GM12801 (cell line): ENCODE data around the gene ACRV1.

Source experiments
- TF ChIP-seq, protein P1 (sequence below): IDR thresholded peaks from one replicate; pipeline ENCODE4 v1.5.1; 2011; ENCODE audit warnings: control low read depth; ENCODE audit not compliant: insufficient read length; ENCODE audit errors: extremely low read depth

The ACRV1 gene

DNA sequence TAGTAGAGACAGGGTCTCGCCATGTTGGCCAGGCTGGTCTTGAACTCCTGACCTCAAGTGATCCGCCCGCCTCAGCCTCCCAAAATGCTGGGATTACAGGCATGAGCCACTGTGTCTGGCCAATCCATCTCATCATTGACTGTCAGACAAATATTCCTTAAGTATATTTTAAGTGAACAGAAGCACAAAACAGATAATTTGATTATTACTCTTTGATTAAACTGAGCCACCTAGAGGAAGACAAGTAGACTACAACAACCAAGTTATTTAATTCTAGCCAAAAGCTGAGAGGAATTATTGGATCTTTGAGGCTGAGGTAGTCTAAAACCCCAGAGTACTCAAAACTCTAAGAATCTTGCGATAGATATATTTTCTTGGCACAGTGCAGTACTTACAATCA lies 1.2 kb downstream of the ACRV1 start:
- TF ChIP-seq, protein P1, sequence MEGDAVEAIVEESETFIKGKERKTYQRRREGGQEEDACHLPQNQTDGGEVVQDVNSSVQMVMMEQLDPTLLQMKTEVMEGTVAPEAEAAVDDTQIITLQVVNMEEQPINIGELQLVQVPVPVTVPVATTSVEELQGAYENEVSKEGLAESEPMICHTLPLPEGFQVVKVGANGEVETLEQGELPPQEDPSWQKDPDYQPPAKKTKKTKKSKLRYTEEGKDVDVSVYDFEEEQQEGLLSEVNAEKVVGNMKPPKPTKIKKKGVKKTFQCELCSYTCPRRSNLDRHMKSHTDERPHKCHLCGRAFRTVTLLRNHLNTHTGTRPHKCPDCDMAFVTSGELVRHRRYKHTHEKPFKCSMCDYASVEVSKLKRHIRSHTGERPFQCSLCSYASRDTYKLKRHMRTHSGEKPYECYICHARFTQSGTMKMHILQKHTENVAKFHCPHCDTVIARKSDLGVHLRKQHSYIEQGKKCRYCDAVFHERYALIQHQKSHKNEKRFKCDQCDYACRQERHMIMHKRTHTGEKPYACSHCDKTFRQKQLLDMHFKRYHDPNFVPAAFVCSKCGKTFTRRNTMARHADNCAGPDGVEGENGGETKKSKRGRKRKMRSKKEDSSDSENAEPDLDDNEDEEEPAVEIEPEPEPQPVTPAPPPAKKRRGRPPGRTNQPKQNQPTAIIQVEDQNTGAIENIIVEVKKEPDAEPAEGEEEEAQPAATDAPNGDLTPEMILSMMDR, result no peak

DNA sequence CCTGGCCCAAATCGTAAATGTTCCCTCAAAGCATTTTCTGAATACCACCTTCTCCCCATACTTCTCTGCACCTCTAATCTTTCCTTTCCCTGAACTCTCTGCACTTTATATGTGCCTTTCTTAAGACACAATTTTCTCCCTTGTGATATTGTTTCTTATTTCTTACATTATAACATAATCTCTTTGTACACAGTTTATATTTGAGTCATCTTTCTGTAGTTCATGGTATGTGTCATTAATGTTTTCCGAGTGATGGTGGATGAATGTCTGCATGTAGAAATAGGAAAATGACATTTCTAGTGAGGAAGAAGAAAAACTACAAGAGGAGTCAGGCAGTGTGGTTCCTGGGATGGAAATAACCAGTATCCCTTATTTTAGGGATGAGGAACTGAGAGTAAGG lies 5.5 kb downstream of the ACRV1 start:
- TF ChIP-seq, protein P1, result no peak

DNA sequence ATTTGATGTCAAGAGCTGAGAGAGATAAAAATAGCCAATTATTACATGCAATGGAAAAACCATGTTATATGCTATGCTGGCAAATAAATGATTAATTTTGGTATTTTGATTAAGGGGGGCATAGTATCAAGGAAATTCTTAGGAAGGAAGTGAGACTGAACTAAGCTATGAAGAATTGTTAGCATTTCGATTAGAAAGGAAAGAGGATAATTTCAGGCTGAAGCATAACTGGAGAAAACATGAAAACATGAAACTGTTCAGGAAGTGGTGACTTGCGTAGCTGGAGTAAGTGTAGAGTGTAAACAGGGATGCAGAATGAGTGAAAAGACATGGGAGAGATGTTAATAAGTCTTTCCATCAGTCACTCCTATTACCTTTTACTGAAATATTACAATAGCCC lies 6.4 kb downstream of the ACRV1 start:
- TF ChIP-seq, protein P1, result no peak

DNA sequence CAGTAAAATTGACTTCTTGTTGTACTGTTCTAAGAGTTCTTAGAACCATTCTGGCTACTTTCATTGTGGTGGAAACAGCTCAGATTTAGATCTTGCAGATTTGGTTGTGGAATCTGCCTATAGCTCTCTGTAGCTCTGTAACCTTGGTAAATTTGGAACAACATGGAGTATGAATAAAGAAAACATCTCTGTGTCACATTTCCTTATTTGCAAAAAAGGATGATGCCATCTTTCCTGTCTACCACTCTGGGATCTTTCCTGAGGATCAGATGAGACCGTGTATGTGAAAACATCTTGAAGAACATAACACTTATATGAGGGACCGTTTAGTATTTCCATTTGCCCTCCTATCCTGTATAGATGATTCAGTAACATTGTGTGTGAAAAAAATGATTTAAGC lies 9.1 kb downstream of the ACRV1 start:
- TF ChIP-seq, protein P1, result no peak

DNA sequence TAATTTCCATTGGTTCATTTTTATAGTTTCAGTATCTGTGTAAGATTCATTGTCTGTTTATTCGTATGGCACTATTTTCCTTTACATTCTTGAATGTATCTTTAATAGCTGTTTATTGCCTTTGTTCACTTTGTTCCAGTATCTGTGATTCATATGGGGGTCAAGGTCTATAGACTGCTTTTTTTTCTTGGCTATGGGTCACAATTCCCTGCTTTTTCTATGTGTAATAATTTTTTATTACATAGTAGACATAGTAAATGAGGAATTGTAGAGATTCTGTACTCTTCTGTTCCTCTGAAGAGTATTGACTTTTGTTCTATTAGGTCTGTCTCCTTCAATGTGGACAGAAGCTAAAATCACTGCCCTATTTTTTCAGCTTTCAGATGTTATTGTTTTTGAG lies 10.5 kb downstream of the ACRV1 start:
- TF ChIP-seq, protein P1, result no peak

DNA sequence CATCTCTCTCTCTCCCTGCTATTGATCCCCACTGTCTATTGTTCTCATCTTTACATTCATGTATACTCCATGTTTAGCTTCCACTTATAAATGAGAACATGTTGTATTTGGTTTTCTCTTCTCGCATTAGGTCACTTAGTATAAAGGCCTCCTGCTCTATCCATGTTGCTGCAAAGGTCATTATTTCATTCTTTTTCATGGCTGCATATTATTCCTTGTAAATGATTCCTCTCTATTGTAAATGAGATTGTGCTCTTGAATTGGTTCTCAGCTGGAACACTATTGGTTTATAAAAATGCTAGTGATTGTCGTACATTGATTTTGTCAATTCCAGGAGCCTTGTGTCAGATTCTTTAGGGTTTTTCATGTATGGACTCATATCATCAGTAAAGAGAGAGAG lies 13.5 kb downstream of the ACRV1 start:
- TF ChIP-seq, protein P1, result no peak

DNA sequence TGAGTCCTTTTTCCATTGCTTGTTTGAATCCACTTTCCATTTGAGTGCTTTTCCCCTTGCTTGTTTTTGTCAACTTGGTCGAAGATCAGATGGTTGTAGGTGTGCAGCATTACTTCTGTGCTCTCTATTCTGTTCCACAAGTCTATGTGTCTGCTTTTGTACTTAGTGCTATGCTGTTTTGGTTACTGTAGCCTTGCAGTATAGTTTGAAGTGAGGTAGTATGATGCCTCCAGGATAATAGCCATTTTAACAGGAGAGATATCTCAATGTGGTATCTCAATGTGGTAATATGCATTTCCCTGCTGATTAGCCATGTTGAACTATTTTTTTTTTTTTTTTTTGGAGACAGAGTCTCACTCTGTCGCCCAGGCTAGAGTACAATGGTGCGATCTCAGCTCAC lies 16.7 kb downstream of the ACRV1 start:
- TF ChIP-seq, protein P1, result no peak

DNA sequence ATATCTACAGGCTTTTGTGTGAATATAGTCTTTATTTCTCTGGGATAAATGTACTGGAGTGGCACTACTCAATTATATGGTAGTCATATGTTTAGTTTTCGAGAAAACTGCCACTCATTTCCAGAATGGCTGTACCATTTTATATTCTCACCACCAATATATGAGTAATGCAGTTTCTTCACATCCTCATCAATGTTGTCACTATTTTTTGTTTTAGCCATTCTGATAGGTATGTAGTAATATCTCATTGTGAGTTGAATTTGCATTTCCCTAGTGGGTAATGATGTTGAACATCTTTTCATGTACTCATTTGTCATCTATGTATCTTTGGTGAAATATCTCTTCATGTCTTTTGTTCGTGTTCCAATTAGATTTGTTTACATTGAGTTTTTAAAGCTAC lies 18.0 kb downstream of the ACRV1 start:
- TF ChIP-seq, protein P1, result no peak
